Brain pericyte (primary cell): ENCODE measurements around the gene FKTN.

Source experiments
- DNase-seq: peaks from one replicate; pipeline ENCODE4 v3.0.0-alpha.2; 2012; ENCODE audit warnings: low read depth, low spot score

FKTN gene

DNA sequence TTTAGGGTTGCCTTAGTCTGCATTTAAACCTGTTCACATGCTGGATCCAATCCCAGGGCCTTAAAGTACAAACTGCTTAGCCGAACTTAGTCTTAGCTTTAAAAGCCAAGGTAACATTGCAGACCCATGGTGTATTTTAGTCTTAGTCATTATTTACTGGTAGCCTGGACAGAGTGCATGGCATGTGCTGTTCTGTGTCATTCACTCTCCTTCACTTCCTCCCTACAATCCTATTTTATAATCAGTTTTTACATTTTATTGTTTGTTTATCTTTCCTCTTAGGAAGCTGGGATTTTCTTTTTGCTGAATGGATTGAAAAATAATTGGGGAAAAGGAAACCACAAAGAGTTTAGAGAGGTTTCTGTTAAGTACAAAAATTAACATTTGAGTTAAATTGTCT is 74.9 kb downstream of the FKTN start:
- no peak for DNase-seq

DNA sequence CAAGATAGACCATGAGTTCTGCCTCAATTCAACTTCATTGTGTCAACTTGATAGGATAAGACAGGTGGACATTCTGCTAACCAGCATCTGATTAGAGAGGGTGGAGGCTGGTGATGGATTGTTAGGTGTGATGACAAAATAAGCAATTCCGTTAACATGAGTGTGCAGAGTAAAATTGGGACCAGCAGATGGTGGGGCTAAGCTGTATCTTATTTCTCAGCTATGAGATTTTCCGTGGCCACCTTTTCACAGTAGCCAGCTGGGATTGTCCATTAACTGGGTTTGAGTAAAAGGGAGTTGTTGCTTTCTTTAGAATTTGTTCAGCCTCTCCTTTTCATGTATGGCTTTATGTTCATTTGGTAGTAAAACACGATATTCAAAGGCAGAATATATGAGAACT is 75.5 kb downstream of the FKTN start:
- DNase-seq = no peak

DNA sequence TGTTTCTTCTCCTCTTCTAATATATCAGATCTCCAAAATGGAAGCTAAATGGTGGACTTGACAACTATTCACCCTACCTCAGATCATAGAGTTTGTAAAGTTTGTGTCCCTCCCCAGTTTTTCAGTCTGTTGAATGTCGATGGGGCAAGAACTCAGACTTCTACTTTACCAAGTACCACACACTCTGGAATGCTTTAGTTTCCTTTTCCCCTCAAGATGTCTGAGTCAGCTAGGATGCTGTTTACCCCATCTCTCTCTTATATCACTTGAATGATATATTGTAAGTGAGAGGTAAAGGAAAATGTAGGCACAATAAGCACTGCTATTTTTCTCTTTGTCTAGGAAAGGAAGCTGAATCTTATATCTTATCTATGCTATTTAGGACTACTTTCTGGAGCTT is 78.4 kb downstream of the FKTN start:
- DNase-seq = no peak

DNA sequence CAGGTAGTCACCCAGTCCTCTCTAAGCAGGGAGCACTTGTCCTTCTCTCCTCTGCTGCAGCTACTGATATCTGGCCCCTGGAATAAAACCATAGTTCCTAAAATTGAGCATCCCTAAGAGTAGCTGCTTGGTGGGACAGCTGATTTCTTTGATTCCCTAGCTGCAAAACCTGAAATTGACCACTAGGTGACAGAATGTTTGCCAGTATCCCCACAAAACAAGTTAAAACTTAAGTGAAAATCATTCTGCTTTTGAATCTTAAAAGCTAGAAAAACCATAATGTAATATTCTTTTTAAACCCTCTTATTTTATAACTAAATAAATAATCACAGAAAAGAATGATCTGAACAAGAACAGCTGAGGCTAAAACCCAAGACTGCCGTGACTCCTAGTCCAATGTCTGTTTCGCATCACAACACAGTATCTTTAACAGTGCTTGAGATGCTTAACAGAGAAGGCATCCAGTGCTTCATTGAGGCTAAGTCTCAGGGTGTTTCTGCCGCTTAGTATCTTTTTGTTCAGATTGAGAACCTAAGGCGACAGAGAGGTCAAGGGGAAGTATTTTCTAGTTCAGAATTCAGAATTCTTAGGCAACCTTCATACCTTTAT is 80.0 kb downstream of the FKTN start:
- no peak for DNase-seq

DNA sequence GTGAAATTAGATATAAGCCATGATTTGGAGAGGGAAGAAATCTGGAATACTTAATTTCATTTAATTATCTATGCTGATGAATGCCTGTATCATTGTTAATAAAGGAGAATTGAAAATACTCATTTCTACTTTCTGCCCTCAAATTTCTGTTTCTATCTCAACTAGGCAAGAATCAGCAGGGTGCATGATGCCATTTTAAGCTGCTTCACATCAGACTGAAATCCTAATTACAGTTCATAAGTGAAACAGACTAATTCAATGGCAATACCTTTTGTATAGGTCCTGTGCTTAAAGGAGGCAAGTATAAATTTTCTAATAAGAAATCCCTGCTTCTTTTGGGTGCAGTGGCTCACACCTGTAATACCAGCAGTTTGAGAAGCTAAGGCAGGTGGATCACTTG is 82.0 kb downstream of the FKTN start:
- no peak for DNase-seq

DNA sequence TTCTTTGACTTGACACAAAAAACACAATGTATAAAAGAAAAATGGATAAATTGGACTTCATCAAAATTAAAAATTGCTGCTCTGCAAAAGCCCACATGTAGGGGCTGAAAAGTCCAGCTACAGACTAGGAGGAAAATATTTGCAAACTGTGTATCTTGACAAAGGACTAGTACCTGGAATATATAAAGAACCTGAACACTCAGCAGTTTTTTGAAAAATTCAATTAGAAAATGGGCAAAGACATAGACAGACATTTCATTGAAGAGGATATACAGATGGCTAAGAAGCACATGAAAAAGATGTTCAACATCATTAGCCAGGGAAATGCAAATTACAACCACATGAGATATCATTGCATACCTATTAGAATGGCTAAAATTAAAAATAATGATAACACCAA is 85.9 kb downstream of the FKTN start:
- DNase-seq = no peak

DNA sequence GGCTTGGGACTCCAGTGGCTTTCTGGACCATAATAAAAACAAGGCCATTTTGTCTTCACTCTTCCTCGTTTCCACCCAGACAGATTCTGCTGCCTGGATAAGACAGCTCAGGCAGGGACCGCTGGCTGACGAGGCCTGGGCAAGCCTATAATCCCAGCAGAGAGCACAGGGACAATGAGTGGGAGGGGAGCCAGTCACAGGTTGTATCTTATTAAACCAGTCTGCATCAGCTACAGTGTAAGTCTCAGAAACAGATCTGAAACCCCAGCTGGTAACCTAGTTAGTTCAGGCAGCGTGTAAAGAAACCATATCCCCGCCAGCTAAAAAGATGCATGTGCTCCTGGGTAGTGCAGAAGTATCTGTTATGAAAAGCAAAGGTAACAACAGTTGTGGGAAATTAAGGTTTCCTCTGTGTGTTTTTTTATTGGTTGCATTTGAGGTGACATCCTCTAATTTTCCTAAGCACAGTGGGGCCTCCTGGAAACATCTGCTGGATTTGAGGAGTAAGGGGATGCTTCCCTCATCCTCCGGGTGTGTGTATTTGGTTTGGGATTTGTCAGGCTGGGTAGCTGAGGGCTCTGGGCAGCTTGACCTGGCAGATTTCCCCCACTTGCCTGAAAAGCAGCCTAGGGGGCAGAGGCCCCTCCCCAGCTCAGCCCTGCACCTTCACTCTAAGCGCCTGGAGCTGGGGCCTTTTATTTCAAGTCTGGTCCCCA is 89.1 kb downstream of the FKTN start:
- DNase-seq = no peak

DNA sequence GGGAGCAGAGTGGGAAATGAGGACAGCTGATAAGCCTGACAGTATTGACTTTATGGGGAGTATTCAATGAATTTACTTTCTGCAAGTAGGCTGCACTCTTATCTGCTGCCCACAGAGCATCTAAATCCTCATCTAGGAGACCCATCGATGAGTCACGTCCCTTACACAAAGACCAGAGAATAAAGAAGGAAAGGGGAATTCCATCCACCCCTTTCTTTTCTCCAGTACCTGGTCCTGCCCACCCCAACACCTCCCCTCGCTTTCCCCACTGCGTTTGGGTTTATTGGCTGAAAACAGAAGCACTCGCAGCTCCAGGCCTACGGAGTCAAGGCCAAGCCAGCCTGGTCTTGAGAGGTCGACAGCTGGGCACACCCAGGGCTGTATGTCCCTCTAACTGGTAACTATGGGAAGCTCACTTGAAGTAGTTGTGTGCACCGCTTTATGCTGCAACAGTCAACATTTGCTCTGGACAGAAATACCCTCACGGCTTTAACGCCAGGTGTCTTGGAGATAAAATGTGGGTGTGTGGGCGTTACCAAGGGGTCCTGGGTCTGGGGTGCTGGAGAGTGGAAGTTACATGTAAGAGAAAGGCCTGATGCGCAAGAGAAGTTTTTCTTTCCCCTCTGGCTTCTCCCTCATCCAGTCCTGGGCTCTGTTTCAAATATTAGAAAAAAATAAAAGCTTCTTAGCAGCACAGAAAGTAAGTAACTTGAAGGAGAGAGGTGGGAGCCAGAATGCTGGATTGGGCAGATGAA is 89.8 kb downstream of the FKTN start:
- no peak for DNase-seq

DNA sequence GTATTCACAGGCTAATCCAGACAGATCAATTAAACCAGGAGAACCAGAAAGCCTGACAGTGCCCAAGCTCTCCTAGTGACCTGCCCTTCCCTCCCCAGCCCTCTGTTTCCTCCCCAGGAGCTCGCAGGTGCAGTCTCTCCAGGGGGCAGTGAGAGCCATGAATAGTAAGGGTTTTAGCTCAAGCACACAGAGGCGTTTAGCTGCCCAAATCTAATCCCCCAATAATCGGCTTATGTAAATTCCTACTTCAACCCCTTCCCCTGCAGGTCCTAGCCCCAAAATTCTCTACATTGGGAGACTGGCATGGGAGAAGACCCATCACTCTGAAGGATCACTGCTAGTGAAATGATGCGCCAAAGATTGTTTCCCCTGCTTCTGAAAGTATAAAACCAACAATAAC is 93.9 kb downstream of the FKTN start:
- no peak for DNase-seq

DNA sequence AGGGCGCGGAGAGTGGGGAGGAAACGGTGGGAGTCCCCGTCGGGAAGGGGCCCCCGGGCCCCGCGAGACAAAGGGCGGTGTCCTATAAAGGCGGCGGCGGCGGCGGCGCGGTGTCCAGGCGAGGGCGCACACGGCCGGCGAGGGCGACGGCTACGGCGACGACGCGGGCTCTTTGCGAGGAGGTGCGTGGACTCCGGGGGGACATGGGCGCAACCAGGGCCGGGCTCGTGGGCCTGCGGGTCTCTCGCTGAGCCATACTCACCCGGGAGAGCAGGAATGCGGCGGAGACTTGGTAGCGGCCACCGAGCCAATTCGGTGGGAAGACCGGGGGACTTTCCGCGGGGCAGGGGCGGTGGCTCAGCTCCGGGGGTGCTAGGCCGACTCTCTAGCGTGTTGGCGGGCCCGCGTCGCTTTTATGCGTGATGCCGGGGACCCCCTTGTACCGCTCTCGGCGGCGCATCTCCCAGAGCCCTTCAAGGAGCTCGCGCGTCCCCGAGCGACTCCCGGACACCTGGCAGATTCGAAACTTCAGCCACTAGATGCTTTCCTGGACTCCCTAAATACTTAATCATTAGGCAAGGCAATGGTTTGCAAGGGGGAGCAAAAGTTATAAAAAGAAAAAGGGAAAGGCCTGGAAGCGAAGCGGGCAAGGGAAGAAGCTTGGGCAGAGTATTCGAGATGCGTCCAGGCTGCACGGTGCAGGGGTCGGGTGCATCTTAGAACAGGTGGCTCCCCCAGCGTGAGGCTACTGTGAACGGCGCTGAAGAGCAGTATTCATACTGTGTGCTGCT is 98.4 kb downstream of the FKTN start:
- DNase-seq = no peak

DNA sequence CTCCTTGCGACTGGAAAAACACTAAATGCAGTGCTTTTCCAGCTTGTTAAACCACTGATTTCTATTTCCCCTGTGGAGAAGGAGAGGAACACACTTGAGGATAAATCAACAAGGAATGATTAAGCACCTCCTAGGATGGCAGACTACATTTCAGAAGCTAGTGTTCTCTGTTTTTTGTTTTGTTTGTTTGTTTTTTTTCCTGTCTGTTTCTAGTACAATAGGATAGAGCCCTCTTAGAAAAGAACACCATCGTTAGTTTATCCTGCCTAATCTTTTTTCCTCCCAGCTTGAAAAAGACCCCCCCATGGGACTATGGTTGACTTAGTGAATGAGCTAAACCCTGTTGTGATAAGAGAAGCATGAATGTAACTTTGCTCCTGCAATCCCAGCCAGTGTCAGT is 100.4 kb downstream of the FKTN start:
- no peak for DNase-seq

DNA sequence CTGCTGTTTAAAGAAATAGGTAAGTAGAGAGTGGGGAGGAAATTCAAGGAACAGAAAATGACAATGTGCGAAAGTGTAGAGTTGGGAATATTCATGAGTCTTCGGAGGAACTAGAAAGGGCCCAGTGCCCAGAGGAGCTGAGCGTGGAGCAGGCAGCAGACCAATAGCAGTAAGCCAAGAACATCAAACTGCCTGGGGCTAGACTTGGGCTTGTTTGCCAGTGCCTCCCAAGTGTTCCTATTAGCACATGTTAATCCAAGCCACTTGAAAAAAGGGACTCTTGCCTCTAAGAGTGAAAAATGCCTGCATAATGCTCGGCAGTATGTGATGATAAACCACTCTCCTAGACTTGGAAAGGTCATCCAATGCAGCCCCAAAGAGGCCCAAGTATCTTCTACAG is 103.1 kb downstream of the FKTN start:
- no peak for DNase-seq

DNA sequence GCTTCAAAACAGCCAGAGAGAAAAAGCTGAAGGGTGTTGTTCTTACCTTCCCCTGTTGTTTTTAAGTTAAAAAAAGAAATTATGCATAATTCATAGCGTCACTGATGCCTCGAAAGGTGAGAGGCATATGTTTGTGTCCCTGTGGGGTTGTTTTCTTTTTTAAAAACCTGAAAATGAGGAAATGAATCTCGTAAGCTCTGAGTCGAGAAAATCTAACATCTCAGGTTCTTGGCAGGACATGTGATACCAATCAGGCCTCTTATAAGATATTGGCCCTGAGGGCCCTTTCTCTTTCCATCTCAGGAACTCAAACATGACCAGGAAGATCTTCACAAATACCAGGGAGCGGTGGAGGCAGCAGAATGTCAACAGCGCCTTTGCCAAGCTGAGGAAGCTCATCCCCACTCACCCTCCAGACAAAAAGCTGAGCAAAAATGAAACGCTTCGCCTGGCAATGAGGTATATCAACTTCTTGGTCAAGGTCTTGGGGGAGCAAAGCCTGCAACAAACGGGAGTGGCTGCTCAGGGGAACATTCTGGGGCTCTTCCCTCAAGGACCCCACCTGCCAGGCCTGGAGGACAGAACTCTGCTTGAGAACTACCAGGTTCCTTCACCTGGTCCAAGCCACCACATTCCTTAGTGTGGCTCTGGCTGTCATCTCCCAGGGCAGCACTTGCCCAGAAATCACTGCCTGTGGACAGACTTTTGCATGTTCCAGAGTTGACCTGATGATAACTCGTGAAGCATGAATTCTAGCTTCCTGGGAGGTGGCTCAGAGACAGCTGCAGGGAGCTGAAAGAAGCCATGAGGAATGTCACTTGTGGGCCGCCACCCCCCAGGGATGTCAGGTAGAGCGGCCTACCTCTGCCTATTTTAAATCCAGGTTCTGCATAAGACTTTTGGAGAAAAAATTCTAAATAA is 104.5 kb downstream of the FKTN start, which contains the start of gene TAL2:
Gene TAL2, plus strand, starts transcription at position 274 of the 921 bp plus-strand sequence. Its CDS starts 40 bp downstream, at position 314.
- DNase-seq = no peak

DNA sequence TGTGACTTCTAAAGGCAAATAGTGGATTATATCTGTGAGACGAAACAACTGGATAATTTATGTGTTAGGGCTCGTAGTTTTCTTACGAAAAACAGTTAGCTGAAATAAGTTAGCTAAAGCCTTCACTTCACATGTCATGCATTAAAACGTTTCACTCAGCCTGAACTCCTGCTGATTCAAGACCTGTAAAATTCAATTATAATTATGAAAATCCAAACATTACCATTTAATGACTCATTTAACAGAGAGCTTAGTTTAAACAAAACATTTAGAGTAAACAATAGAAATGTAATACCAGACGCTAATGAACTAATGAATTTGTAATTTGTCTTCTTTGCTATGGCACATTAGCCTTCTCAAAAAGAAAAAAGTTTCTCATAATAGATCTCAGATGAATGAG is 106.0 kb downstream of the FKTN start:
- DNase-seq = no peak

DNA sequence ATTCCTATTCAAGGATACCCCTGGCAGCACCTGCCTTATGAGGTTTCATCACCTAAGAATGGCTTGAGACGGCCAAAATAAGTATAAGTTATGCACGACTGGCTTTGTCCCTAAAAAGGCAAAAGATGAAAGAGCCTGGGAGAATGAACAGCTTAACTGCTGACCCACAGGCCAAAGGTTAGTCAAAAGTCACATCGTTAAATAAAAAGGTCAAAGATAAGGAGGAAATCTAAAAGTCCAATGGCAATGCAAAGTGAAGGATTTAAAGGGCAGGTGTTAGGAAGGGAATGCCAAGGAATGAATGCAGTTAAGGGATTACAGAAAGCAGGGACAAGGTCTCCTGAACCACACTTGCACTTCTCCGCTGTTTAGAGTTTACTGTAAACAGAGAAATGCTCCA is 109.9 kb downstream of the FKTN start:
- no peak for DNase-seq

DNA sequence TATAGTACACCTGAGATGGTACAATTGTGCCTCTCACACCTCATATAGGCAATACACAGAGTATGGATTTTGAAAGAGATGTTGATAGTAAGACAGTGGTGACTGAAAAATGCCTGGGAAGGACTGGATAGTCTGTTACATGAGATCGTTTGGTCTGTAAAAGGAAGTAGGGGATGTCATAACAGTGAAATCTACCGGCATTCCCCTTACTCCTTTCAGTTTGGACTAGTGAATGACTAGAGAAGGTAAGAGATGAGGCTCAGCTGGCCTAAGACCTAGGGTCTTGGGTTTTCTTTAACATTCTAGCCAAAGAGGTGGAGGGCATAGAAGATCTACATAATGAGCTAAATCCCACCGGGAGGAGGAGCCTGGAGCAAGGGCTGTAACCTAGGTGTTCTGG is 112.4 kb downstream of the FKTN start:
- no peak for DNase-seq

DNA sequence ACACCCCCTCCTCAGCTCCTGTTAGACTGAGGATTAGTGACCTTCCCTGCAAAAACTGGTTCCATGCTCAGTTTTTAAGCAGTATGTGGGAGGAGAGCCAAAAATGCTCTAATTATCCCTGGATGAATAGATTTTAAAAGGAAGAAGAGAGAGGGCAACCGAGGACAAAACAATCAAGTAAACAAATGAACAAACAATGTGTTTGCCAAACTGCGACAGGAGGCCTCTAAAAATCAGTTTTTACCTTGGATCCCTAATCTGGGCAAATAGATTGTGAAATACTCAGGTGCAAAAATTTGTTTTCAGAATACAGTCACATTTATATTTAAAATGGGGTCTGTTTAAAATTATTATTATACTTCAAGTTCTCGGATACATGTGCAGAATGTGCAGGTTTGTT is 112.8 kb downstream of the FKTN start:
- DNase-seq = no peak

DNA sequence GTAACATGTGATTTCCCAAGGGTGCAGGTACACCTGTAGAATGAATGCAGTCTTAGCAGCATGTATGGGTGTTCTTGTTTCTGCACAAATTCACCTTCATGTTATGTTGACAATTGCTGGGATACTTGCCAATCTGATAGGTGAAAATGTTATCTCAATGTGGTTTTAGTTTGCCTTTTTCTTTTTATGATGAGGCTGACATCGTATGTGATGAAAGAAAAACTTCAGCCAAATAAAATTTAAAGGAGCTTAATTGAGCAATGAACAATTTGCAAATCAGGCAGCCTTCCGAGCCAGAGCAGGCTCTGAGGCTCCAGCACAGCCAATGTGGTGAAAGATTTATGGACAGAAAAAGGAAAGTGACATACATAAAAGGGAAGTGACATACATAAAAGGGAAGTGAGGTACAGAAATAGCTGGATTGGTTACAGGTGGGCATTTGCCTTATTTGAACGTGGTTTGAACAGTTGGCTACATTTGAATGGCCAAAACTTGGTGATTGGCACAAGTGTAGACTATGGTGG is 114.8 kb downstream of the FKTN start:
- DNase-seq = no peak

DNA sequence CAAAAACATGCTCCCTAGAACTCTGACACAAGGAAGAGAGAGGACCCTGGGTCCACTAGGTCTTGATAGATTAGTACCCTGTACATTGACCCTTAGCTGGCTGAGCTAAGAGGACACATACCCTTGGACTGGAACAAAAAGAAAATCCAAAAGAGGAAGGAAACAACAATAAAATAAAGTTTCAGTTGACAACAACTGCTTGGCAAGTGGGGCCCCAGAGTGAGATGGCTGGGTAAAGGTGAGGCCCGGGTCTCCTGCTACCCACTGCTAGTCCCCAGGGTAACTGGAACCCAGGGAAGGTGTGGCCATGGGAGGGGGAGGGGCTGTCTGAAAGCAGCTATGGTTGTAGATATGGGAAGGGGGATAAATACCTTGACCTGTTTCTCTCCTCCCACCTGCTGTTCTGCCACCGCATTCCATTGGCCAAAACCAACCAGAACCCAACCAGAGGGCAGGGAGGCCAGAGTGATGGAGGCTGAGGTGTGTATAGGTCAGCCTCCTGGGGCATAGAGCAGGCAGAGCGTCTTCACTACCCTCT is 116.0 kb downstream of the FKTN start:
- DNase-seq = no peak

DNA sequence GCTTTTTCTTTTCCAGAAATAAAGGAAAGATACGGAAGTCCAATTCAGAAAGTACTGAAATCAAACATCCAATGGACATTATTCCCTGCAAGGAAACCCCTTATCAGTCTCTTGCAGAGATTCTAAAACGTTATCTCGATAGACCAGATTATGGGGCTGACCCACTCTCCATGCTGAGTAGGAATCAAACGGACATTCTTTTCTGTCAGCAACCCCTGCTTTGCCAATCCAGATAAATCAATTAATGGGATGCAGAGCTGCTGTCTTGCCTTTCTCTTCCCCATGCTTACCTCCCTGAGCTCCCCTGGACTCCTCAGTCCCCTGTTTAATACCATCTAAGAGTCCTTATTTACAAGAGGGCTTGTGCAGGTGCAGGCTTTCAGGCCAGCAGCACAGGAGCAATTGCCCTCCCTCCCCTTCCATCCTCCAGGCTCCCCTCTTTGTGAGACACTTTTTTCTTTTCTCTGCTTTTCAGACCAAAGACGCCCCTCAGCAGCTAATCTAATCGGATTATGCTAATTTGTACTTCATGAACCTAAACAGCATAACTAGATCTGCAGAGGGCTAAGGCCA is 118.5 kb downstream of the FKTN start:
- DNase-seq = no peak
